K562 (cell line): ENCODE measurements around the gene IGSF21. TPM values are rescaled to one million over a fixed set of nuclear protein-coding genes. Genes with fewer than 3 reads are reported as not detected.

ENCODE experiments used
- ATAC-seq: fragments of 200-7000 bp; cut with Tn5 transposase; 3 replicates; pipeline ENCODE4 v1.9.1; 2020; ENCODE audit warnings: moderate library complexity
- BruUV-seq: library from RNA; stranded (reverse); fragments of 400-500 nt; replicated peaks from 2 replicates; lab custom pipeline; 2021; lab: Mats Ljungman, UMichigan
- CTCF ChIA-PET: fragments of 300-600 bp; formaldehyde crosslinking; extraction: SDS; loops from one replicate; lab custom pipeline; 2021; ENCODE audit warnings: low intra/inter-chr PET ratio; lab: Yijun Ruan, JAX
- POLR2A ChIA-PET: fragments of 300-600, 350-650 bp; sonication (Branson Sonifier 250); formaldehyde crosslinking; extraction: SDS; loops from one replicate; lab custom pipeline; 2021; ENCODE audit warnings: antibody characterized with exemption, inconsistent platforms; lab: Yijun Ruan, JAX
- DNase-seq, 4 experiments: peaks; one replicate each; pipeline versions ENCODE4 v3.0.0 to v3.0.0-alpha.2; 2011 to 2018; ENCODE audit warnings: low spot score in 3 of 4, mixed read lengths in 3 of 4; ENCODE audit errors: extremely low read depth in 1 of 4
- FAIRE-seq: peaks from 2 replicates; lab custom pipeline; 2011; peaks lifted over from hg19 to GRCh38; lab: Jason Lieb, UNC
- H2AFZ ChIP-seq: 2 replicates; pipeline ENCODE4 v1.6.0; 2011; ENCODE audit warnings: low read depth, low read length, control low read depth, inconsistent platforms
- H3K27ac ChIP-seq: fragments of 200-600 bp; 3 replicates; pipeline ENCODE4 v1.8.0; 2011; ENCODE audit warnings: low read depth, mild to moderate bottlenecking, control low read depth, inconsistent platforms, low read length, moderate library complexity, mixed read lengths; ENCODE audit errors: extremely low read depth
- H3K27me3 ChIP-seq, 2 experiments: fragments of 300-600 bp in 1 of 2; 2 replicates in 1 of 2; 3 replicates in 1 of 2; pipeline versions ENCODE4 v1.6.0 to v1.8.0; 2011; ENCODE audit warnings: inconsistent platforms in 2 of 2, low read length in 2 of 2, mild to moderate bottlenecking in 1 of 2, mixed read lengths in 1 of 2, moderate library complexity in 1 of 2; ENCODE audit not compliant: control insufficient read depth in 2 of 2, insufficient read depth in 2 of 2
- H3K36me3 ChIP-seq: fragments of 300-600 bp; 3 replicates; pipeline ENCODE4 v1.8.0; 2011; ENCODE audit warnings: mild to moderate bottlenecking, low read length, inconsistent platforms; ENCODE audit not compliant: control insufficient read depth, insufficient read depth
- H3K4me1 ChIP-seq, 2 experiments: fragments of 200-600 bp in 1 of 2; replicated peaks in 1 of 2; 2 replicates in 1 of 2; 3 replicates in 1 of 2; pipeline versions ENCODE4 v1.5.1 to v1.8.0; 2011; ENCODE audit warnings: inconsistent platforms in 2 of 2, low read length in 2 of 2, mild to moderate bottlenecking in 1 of 2, mixed read lengths in 1 of 2, moderate library complexity in 1 of 2; ENCODE audit not compliant: control insufficient read depth in 2 of 2, insufficient read depth in 2 of 2
- H3K4me2 ChIP-seq: 2 replicates; pipeline ENCODE4 v1.6.1; 2011; ENCODE audit warnings: low read length, control low read depth, inconsistent platforms, mixed read lengths; ENCODE audit not compliant: insufficient read depth
- H3K4me3 ChIP-seq: fragments of 200-600 bp; sonication (generic), shearing (Covaris generic); 2 replicates; pipeline ENCODE4 v1.5.1; 2016; ENCODE audit warnings: control low read depth, inconsistent platforms
- H3K79me2 ChIP-seq: fragments of 200-600 bp; 3 replicates; pipeline ENCODE4 v1.8.0; 2011; ENCODE audit warnings: low read length, inconsistent platforms; ENCODE audit not compliant: control insufficient read depth, insufficient read depth
- H3K9ac ChIP-seq, 2 experiments: 2 replicates each; pipeline versions ENCODE4 v1.6.0 to v1.6.1; 2011; ENCODE audit warnings: low read depth in 2 of 2, low read length in 2 of 2, control low read depth in 1 of 2, inconsistent platforms in 1 of 2, mild to moderate bottlenecking in 1 of 2, mixed read lengths in 1 of 2; ENCODE audit not compliant: insufficient read depth in 1 of 2
- H3K9me1 ChIP-seq: one replicate; pipeline ENCODE4 v1.6.0; 2011; ENCODE audit warnings: inconsistent platforms, mild to moderate bottlenecking, low read length, moderate library complexity; ENCODE audit not compliant: control insufficient read depth, insufficient read depth
- H3K9me3 ChIP-seq: replicated peaks from 2 replicates; pipeline ENCODE4 v1.5.1; 2011; ENCODE audit warnings: low read depth, low read length, inconsistent platforms; ENCODE audit not compliant: control insufficient read depth, insufficient read depth
- H4K20me1 ChIP-seq: replicated peaks from 2 replicates; pipeline ENCODE4 v1.6.1; 2011; ENCODE audit warnings: low read length, inconsistent platforms, mixed read lengths; ENCODE audit not compliant: control insufficient read depth, insufficient read depth
- DPF2 ChIP-seq: fragments of 450-650 bp; IDR thresholded peaks from 2 replicates; pipeline ENCODE4 v1.6.1; 2016
- ELF4 ChIP-seq: fragments of 450-650 bp; formaldehyde crosslinking; IDR thresholded peaks from 2 replicates; pipeline ENCODE4 v1.4.0; 2022; ENCODE audit warnings: missing genetic modification characterization
- ETV5 ChIP-seq: sonication (generic); formaldehyde crosslinking; IDR thresholded peaks from 2 replicates; pipeline ENCODE4 v1.4.0; 2020; ENCODE audit warnings: low read depth, mild to moderate bottlenecking, missing genetic modification reagents
- KLF10 ChIP-seq: fragments of 250-450 bp; sonication (Bioruptor Pico); IDR thresholded peaks from 2 replicates; pipeline ENCODE4 v1.6.1; 2021; ENCODE audit warnings: matching md5 sums
- NUFIP1 ChIP-seq: fragments of 450-650 bp; IDR thresholded peaks from 2 replicates; pipeline ENCODE4 v1.6.1; 2018; ENCODE audit not compliant: partially characterized antibody
- PHF20 ChIP-seq: fragments of 450-650 bp; IDR thresholded peaks from 2 replicates; pipeline ENCODE4 v1.6.1; 2018; ENCODE audit not compliant: partially characterized antibody
- SLC30A9 ChIP-seq: fragments of 250-450 bp; sonication (Bioruptor Pico); IDR thresholded peaks from 2 replicates; pipeline ENCODE4 v1.8.0; 2022; ENCODE audit warnings: mild to moderate bottlenecking, moderate library complexity
- WGBS: fragments of 100-300 bp; shearing (Covaris generic); methylation state at CpG from one replicate; pipeline ENCODE4 v1.1.6; 2016; ENCODE audit warnings: low coverage, mixed read lengths; ENCODE audit not compliant: insufficient coverage; ENCODE audit errors: missing lambda C conversion rate; 5-methylcytosine and 5-hydroxymethylcytosine counted together
- in situ Hi-C: fragments of 300-500 bp; cut with MboI; formaldehyde crosslinking; loops from 4 replicates; pipeline ENCODE4 v1.15.0; 2018; ENCODE audit warnings: inconsistent platforms, mixed read lengths
- intact Hi-C: fragments of 100-400 bp; cut with micrococcal nuclease; formaldehyde crosslinking; loops from 2 replicates; pipeline ENCODE4 v1.14.2; 2022
- polyA plus RNA-seq, 8 experiments: library from polyadenylated mRNA; depleted of rRNA in 4 of 8; stranded (reverse) in 5 of 8; unstranded in 3 of 8; fragments of >200 nt; fragmentation: Nextera tagmentation in 2 of 8; fragmentation: Illumina TruSeq in 1 of 8; extraction: Ambion mirVana in 2 of 8; extraction: Trizol in 1 of 8; gene quantifications; 2 replicates each; pipeline versions ENCODE4 v1.2.1 to v1.2.3, GENCODE V29; 2011 to 2014; ENCODE audit warnings: inconsistent platforms in 1 of 8, missing spikeins in 1 of 8
- total RNA-seq, 7 experiments: library from RNA; depleted of rRNA in 6 of 7; stranded (reverse); fragments of >200 nt in 6 of 7; fragmentation: Illumina TruSeq in 2 of 7; extraction: Trizol in 2 of 7; gene quantifications; 2 replicates each; pipeline versions ENCODE4 v1.2.1 to v1.2.3, GENCODE V29; 2011 to 2021; ENCODE audit warnings: low replicate concordance in 1 of 7
- TF ChIP-seq, protein P1 (sequence below), 3 experiments: IDR thresholded peaks in 2 of 3; conservative IDR thresholded peaks in 1 of 3; 2 replicates each; pipeline ENCODE4 v1.5.1; 2011 to 2012; ENCODE audit warnings: low read length in 3 of 3, mild to moderate bottlenecking in 3 of 3, control low read depth in 2 of 3, improper control_type of control experiment in 1 of 3, inconsistent platforms in 1 of 3, low read depth in 1 of 3, mixed read lengths in 1 of 3, moderate library complexity in 1 of 3; ENCODE audit not compliant: insufficient read depth in 2 of 3
- TF ChIP-seq, protein P2 (sequence below): sonication (generic); formaldehyde crosslinking; IDR thresholded peaks from 2 replicates; pipeline ENCODE4 v1.8.1; 2023; ENCODE audit warnings: missing genetic modification reagents, mild to moderate bottlenecking, borderline replicate concordance
- TF ChIP-seq, protein P3 (sequence below): fragments of 250-450 bp; sonication (Bioruptor Pico); IDR thresholded peaks from 2 replicates; pipeline ENCODE4 v1.4.0; 2020; ENCODE audit warnings: borderline replicate concordance
- TF ChIP-seq, protein P4 (sequence below): fragments of 450-650 bp; formaldehyde crosslinking; IDR thresholded peaks from 2 replicates; pipeline ENCODE4 v1.4.0; 2020; ENCODE audit warnings: mild to moderate bottlenecking, moderate library complexity
- TF ChIP-seq, protein P5 (sequence below): fragments of 250-450 bp; sonication (Bioruptor Pico); IDR thresholded peaks from 2 replicates; pipeline ENCODE4 v1.8.0; 2021; ENCODE audit warnings: borderline replicate concordance, mild to moderate bottlenecking, moderate library complexity; ENCODE audit not compliant: poor library complexity, severe bottlenecking

IGSF21 gene
- total and polyA plus RNA-seq, 9 of the 15 experiments (the other 6 are each of a cell fraction or from before 2014, with no cell fraction given) = not detected

DNA sequence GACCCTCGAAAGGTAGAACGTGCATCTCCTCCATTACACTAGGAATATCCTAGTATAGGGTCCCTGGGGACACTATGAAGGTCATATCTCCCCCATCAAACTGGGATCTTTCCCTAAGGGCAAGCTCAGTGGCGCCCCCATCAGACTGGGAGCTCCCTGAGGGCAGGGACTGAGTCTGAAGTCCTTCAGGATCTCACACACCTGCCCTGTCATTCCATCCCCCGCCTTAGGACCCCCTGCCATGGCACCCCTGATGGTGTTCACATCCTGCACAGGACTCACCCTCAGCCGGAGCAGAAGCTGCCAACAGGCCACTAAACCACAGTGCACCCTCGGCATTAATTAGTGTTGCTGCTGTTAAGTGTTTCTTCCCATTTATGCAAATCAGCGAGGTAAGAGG is 50.4 kb downstream of the IGSF21 start:
- DNase-seq (no peak), FAIRE-seq (no peak), ATAC-seq (no peak)
- no peaks in the 10 kb centered on the region for H3K36me3 ChIP-seq
- H3K4me3 ChIP-seq = no peak overlapping the region
- H3K9me3 ChIP-seq = no peaks in the 10 kb centered on the region
- intact Hi-C loops (no loop called here), in situ Hi-C loops (no loop called here)
- peaks cover 6 to 35% of the 10 kb centered on the region in 2 experiments; a peak in 3 of 5 replicates for H3K27me3 ChIP-seq
- ChIA-PET POLR2A (no interaction called here), CTCF (no interaction called here)
- H4K20me1 ChIP-seq = peaks cover 3% of the 10 kb centered on the region; the same call in 1 of the 2 replicates
- H3K79me2 ChIP-seq = no peaks in the 10 kb centered on the region
- H2AFZ ChIP-seq = no peak overlapping the region
- H3K9ac ChIP-seq = no peak overlapping the region
- H3K4me2 ChIP-seq = no peak overlapping the region
- no peaks in the 10 kb centered on the region for H3K9me1 ChIP-seq
- H3K27ac ChIP-seq = no peak overlapping the region
- WGBS = 0% methylated on average over 7 of the region's 7 CpGs
- no peaks in the 10 kb centered on the region for H3K4me1 ChIP-seq
- no TSS peak for BruUV-seq
- TF ChIP-seq, protein P1, sequence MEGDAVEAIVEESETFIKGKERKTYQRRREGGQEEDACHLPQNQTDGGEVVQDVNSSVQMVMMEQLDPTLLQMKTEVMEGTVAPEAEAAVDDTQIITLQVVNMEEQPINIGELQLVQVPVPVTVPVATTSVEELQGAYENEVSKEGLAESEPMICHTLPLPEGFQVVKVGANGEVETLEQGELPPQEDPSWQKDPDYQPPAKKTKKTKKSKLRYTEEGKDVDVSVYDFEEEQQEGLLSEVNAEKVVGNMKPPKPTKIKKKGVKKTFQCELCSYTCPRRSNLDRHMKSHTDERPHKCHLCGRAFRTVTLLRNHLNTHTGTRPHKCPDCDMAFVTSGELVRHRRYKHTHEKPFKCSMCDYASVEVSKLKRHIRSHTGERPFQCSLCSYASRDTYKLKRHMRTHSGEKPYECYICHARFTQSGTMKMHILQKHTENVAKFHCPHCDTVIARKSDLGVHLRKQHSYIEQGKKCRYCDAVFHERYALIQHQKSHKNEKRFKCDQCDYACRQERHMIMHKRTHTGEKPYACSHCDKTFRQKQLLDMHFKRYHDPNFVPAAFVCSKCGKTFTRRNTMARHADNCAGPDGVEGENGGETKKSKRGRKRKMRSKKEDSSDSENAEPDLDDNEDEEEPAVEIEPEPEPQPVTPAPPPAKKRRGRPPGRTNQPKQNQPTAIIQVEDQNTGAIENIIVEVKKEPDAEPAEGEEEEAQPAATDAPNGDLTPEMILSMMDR (IDR thresholded peaks at IDR 0.05 in 2 of 3, conservative IDR thresholded peaks at IDR 0.05 in 1 of 3; ENCODE audit: insufficient read depth in 2 of 3, low read depth in 1 of 3, low read length in 3 of 3) = no peak
- TF ChIP-seq PHF20 (no peak), NUFIP1 (no peak), ELF4 (CRISPR knock-in tag) (no peak), SLC30A9 (CRISPR knock-in tag) (no peak), DPF2 (no peak), ETV5 (no peak), KLF10 (no peak)
- TF ChIP-seq, protein P2, sequence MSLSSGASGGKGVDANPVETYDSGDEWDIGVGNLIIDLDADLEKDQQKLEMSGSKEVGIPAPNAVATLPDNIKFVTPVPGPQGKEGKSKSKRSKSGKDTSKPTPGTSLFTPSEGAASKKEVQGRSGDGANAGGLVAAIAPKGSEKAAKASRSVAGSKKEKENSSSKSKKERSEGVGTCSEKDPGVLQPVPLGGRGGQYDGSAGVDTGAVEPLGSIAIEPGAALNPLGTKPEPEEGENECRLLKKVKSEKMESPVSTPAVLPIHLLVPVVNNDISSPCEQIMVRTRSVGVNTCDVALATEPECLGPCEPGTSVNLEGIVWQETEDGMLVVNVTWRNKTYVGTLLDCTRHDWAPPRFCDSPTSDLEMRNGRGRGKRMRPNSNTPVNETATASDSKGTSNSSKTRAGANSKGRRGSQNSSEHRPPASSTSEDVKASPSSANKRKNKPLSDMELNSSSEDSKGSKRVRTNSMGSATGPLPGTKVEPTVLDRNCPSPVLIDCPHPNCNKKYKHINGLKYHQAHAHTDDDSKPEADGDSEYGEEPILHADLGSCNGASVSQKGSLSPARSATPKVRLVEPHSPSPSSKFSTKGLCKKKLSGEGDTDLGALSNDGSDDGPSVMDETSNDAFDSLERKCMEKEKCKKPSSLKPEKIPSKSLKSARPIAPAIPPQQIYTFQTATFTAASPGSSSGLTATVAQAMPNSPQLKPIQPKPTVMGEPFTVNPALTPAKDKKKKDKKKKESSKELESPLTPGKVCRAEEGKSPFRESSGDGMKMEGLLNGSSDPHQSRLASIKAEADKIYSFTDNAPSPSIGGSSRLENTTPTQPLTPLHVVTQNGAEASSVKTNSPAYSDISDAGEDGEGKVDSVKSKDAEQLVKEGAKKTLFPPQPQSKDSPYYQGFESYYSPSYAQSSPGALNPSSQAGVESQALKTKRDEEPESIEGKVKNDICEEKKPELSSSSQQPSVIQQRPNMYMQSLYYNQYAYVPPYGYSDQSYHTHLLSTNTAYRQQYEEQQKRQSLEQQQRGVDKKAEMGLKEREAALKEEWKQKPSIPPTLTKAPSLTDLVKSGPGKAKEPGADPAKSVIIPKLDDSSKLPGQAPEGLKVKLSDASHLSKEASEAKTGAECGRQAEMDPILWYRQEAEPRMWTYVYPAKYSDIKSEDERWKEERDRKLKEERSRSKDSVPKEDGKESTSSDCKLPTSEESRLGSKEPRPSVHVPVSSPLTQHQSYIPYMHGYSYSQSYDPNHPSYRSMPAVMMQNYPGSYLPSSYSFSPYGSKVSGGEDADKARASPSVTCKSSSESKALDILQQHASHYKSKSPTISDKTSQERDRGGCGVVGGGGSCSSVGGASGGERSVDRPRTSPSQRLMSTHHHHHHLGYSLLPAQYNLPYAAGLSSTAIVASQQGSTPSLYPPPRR (CRISPR knock-in tag) = no peak
- TF ChIP-seq, protein P3, sequence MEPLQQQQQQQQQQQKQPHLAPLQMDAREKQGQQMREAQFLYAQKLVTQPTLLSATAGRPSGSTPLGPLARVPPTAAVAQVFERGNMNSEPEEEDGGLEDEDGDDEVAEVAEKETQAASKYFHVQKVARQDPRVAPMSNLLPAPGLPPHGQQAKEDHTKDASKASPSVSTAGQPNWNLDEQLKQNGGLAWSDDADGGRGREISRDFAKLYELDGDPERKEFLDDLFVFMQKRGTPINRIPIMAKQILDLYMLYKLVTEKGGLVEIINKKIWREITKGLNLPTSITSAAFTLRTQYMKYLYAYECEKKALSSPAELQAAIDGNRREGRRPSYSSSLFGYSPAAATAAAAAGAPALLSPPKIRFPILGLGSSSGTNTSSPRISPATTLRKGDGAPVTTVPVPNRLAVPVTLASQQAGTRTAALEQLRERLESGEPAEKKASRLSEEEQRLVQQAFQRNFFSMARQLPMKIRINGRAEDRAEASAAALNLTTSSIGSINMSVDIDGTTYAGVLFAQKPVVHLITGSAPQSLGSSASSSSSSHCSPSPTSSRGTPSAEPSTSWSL (CRISPR knock-in tag) = no peak
- TF ChIP-seq, protein P4, sequence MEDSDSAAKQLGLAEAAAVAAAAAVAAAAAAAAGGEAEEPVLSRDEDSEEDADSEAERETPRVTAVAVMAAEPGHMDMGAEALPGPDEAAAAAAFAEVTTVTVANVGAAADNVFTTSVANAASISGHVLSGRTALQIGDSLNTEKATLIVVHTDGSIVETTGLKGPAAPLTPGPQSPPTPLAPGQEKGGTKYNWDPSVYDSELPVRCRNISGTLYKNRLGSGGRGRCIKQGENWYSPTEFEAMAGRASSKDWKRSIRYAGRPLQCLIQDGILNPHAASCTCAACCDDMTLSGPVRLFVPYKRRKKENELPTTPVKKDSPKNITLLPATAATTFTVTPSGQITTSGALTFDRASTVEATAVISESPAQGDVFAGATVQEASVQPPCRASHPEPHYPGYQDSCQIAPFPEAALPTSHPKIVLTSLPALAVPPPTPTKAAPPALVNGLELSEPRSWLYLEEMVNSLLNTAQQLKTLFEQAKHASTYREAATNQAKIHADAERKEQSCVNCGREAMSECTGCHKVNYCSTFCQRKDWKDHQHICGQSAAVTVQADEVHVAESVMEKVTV (CRISPR knock-in tag) = no peak
- TF ChIP-seq, protein P5, sequence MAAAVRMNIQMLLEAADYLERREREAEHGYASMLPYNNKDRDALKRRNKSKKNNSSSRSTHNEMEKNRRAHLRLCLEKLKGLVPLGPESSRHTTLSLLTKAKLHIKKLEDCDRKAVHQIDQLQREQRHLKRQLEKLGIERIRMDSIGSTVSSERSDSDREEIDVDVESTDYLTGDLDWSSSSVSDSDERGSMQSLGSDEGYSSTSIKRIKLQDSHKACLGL (CRISPR knock-in tag) = no peak
